ENCODE measurements around the gene SLC7A1. TPM values are rescaled to one million over a fixed set of nuclear protein-coding genes. Genes with fewer than 3 reads are reported as not detected.

Gene SLC7A1
- total RNA-seq, 1 experiment from 2014 or later, result 32.6 TPM

GRCh38 chr13:29510651-29511084 lies 84.8 kb downstream of the SLC7A1 start:
- H3K27me3 ChIP-seq, result no peaks in the 10 kb centered on the region
- H3K36me3 ChIP-seq, result peaks cover 26% of the 10 kb centered on the region
- no peak overlapping the region for H3K4me3 ChIP-seq
- no peaks in the 10 kb centered on the region for H3K9me3 ChIP-seq (replicated peaks)
- no peak overlapping the region for H3K27ac ChIP-seq
- DNase-seq, result no peak
- H3K4me1 ChIP-seq, result peaks cover 19% of the 10 kb centered on the region

- no peaks in the 10 kb centered on the region for H3K27me3 ChIP-seq
- DNase-seq, result no peak
- peaks cover 21% of the 10 kb centered on the region for H3K36me3 ChIP-seq
- no peak overlapping the region for H3K27ac ChIP-seq
- H3K4me3 ChIP-seq, result no peak overlapping the region
- H3K9me3 ChIP-seq (replicated peaks), result no peaks in the 10 kb centered on the region
- peaks cover 19% of the 10 kb centered on the region for H3K4me1 ChIP-seq
These were observed 85.4 kb downstream of the SLC7A1 start for GRCh38 chr13:29509999-29510589.

- H3K27ac ChIP-seq, result no peak overlapping the region
These were observed 86.6 kb downstream of the SLC7A1 start for GRCh38 chr13:29508876-29509252.

GRCh38 chr13:29508130-29508875 lies 87.2 kb downstream of the SLC7A1 start:
- peaks cover 9% of the 10 kb centered on the region; the same call in 1 of the 2 replicates for H3K36me3 ChIP-seq
- no peak overlapping the region for H3K27ac ChIP-seq
- no peak overlapping the region for H3K4me3 ChIP-seq
- H3K9me3 ChIP-seq (replicated peaks), result no peaks in the 10 kb centered on the region
- H3K27me3 ChIP-seq, result no peaks in the 10 kb centered on the region
- H3K4me1 ChIP-seq, result peaks cover 19% of the 10 kb centered on the region
- DNase-seq, result peak; percentile 76 to 93

More at GRCh38 chr13:29508876-29509252, 86.6 kb downstream of the SLC7A1 start:
- H3K9me3 ChIP-seq (replicated peaks), result no peaks in the 10 kb centered on the region
- H3K4me3 ChIP-seq, result no peak overlapping the region
- H3K36me3 ChIP-seq, result peaks cover 12% of the 10 kb centered on the region; the same call in 1 of the 2 replicates
- DNase-seq, result no peak
- H3K27me3 ChIP-seq, result no peaks in the 10 kb centered on the region
- peaks cover 19% of the 10 kb centered on the region for H3K4me1 ChIP-seq

- 0 out of 2 replicates have a peak, but pooled peaks cover 3% of the 10 kb centered on the region for H3K36me3 ChIP-seq
- H3K27me3 ChIP-seq, result no peaks in the 10 kb centered on the region
- H3K27ac ChIP-seq, result 0 out of 2 replicates have a peak overlapping the region, but pooled peaks have one; percentile 4
- no peak overlapping the region for H3K4me3 ChIP-seq
- DNase-seq, result peak; percentile 79 to 84
- H3K9me3 ChIP-seq (replicated peaks), result no peaks in the 10 kb centered on the region
- peaks cover 19% of the 10 kb centered on the region for H3K4me1 ChIP-seq
These were observed 88.1 kb downstream of the SLC7A1 start for GRCh38 chr13:29507356-29507755.

GRCh38 chr13:29505950-29506349 lies 89.5 kb downstream of the SLC7A1 start:
- no peak overlapping the region for H3K27ac ChIP-seq
- H3K4me3 ChIP-seq, result no peak overlapping the region
- DNase-seq, result no peak
- H3K9me3 ChIP-seq (replicated peaks), result no peaks in the 10 kb centered on the region
- H3K36me3 ChIP-seq, result no peaks in the 10 kb centered on the region
- H3K27me3 ChIP-seq, result no peaks in the 10 kb centered on the region
- peaks cover 20% of the 10 kb centered on the region for H3K4me1 ChIP-seq

GRCh38 chr13:29505511-29505910 lies 90.0 kb downstream of the SLC7A1 start:
- H3K36me3 ChIP-seq, result no peaks in the 10 kb centered on the region
- no peaks in the 10 kb centered on the region for H3K27me3 ChIP-seq
- DNase-seq, result no peak
- H3K4me3 ChIP-seq, result no peak overlapping the region
- no peak overlapping the region for H3K27ac ChIP-seq
- H3K9me3 ChIP-seq (replicated peaks), result no peaks in the 10 kb centered on the region
- peaks cover 24% of the 10 kb centered on the region for H3K4me1 ChIP-seq

- H3K36me3 ChIP-seq, result no peaks in the 10 kb centered on the region
- no peak overlapping the region for H3K27ac ChIP-seq
- no peak overlapping the region for H3K4me3 ChIP-seq
- no peaks in the 10 kb centered on the region for H3K9me3 ChIP-seq (replicated peaks)
- H3K4me1 ChIP-seq, result peaks cover 32% of the 10 kb centered on the region
- no peaks in the 10 kb centered on the region for H3K27me3 ChIP-seq
- DNase-seq, result no peak
These were observed 90.8 kb downstream of the SLC7A1 start for GRCh38 chr13:29504691-29505090.

- peaks cover 47% of the 10 kb centered on the region for H3K4me1 ChIP-seq
- no peaks in the 10 kb centered on the region for H3K9me3 ChIP-seq (replicated peaks)
- H3K4me3 ChIP-seq, result no peak overlapping the region
- H3K27me3 ChIP-seq, result no peaks in the 10 kb centered on the region
- no peak for DNase-seq
- H3K36me3 ChIP-seq, result no peaks in the 10 kb centered on the region
- H3K27ac ChIP-seq, result no peak overlapping the region
These were observed 92.2 kb downstream of the SLC7A1 start for GRCh38 chr13:29503041-29503837.

- H3K9me3 ChIP-seq (replicated peaks), result no peaks in the 10 kb centered on the region
- H3K4me1 ChIP-seq, result peaks cover 48% of the 10 kb centered on the region
- DNase-seq, result no peak
- H3K27me3 ChIP-seq, result no peaks in the 10 kb centered on the region
- H3K4me3 ChIP-seq, result no peak overlapping the region
- H3K36me3 ChIP-seq, result no peaks in the 10 kb centered on the region
- H3K27ac ChIP-seq, result no peak overlapping the region
These were observed 93.0 kb downstream of the SLC7A1 start for GRCh38 chr13:29502391-29503008.

GRCh38 chr13:29501674-29502073 lies 93.8 kb downstream of the SLC7A1 start:
- H3K27me3 ChIP-seq, result no peaks in the 10 kb centered on the region
- peaks cover 45% of the 10 kb centered on the region for H3K4me1 ChIP-seq
- H3K27ac ChIP-seq, result no peak overlapping the region
- H3K9me3 ChIP-seq (replicated peaks), result no peaks in the 10 kb centered on the region
- no peak overlapping the region for H3K4me3 ChIP-seq
- no peak for DNase-seq
- no peaks in the 10 kb centered on the region for H3K36me3 ChIP-seq

GRCh38 chr13:29500386-29500785 lies 95.1 kb downstream of the SLC7A1 start:
- Histone ChIP-seq H3K4me1 (peaks cover 48% of the 10 kb centered on the region), H3K9me3 (replicated peaks) (no peaks in the 10 kb centered on the region), H3K27me3 (no peaks in the 10 kb centered on the region), H3K4me3 (no peak overlapping the region), H3K36me3 (no peaks in the 10 kb centered on the region), H3K27ac (peak overlapping the region; percentile 3; the same call in 1 of the 2 replicates)
- DNase-seq, result peak; percentile 46 to 63

- Histone ChIP-seq H3K27ac (peak overlapping the region; percentile 3; the same call in 1 of the 2 replicates), H3K27me3 (no peaks in the 10 kb centered on the region), H3K36me3 (no peaks in the 10 kb centered on the region), H3K9me3 (replicated peaks) (no peaks in the 10 kb centered on the region), H3K4me3 (no peak overlapping the region), H3K4me1 (peaks cover 48% of the 10 kb centered on the region)
- DNase-seq, result peak; percentile 42 to 55
These were observed 95.9 kb downstream of the SLC7A1 start for GRCh38 chr13:29499506-29500165.

- H3K4me1 ChIP-seq, result peaks cover 48% of the 10 kb centered on the region
- no peak for DNase-seq
These were observed 97.0 kb downstream of the SLC7A1 start for GRCh38 chr13:29498426-29499040.

More at GRCh38 chr13:29498426-29499040, 97.0 kb downstream of the SLC7A1 start:
- H3K9me3 ChIP-seq (replicated peaks), result no peaks in the 10 kb centered on the region
- no peak overlapping the region for H3K4me3 ChIP-seq
- H3K27ac ChIP-seq, result no peak overlapping the region
- no peaks in the 10 kb centered on the region for H3K36me3 ChIP-seq
- no peaks in the 10 kb centered on the region for H3K27me3 ChIP-seq
